ENCODE data around the gene TRIO. TPM values are rescaled to one million over a fixed set of nuclear protein-coding genes. Genes with fewer than 3 reads are reported as not detected.

TRIO gene
- total RNA-seq, 1 experiment from 2014 or later = 68.4 TPM

- CTCF ChIA-PET = no interaction called here
- BruUV-seq (replicated peaks) = no TSS peak
- no peaks in the 10 kb centered on the region for H3K79me2 ChIP-seq (ENCODE audit: insufficient read depth, low read length)
- intact Hi-C loops (cut with micrococcal nuclease) = no loop called here
- no peak overlapping the region for H3K4me2 ChIP-seq (ENCODE audit: low read length)
- no peak overlapping the region for H3K4me3 ChIP-seq (replicated peaks in 1 of 2; ENCODE audit: low read depth in 1 of 2, low read length in 2 of 2)
- no peaks in the 10 kb centered on the region for H3K9me3 ChIP-seq (ENCODE audit: control insufficient read depth in 1 of 2, insufficient read depth in 1 of 2, low read depth in 1 of 2, low read length in 2 of 2)
- DNase-seq (ENCODE audit: low read depth, low spot score) = no peak
- no peaks in the 10 kb centered on the region for H3K9me2 ChIP-seq (ENCODE audit: insufficient read depth)
- H3K9ac ChIP-seq (ENCODE audit: low read length) = no peak overlapping the region
- H3K27ac ChIP-seq (ENCODE audit: low read depth, low read length) = no peak overlapping the region
- TF ChIP-seq POLR2AphosphoS5 (IDR thresholded peaks at IDR 0.05; ENCODE audit: low read depth, low read length) = no peak
- no peak for TF ChIP-seq JUND (IDR thresholded peaks at IDR 0.05)
- no peak for TF ChIP-seq RAD21 (IDR thresholded peaks at IDR 0.05; ENCODE audit: low read depth)
- TF ChIP-seq SIN3A (IDR thresholded peaks at IDR 0.05; ENCODE audit: low read depth) = no peak
- no peak for TF ChIP-seq MAX (IDR thresholded peaks at IDR 0.05)
- TF ChIP-seq SP1 (IDR thresholded peaks at IDR 0.05; ENCODE audit: low read depth) = no peak
- no peak for TF ChIP-seq ZFX (IDR thresholded peaks at IDR 0.05)
- no peak for TF ChIP-seq EZH2phosphoT487 (IDR thresholded peaks at IDR 0.05; ENCODE audit: borderline replicate concordance)
- no peak for TF ChIP-seq CBX3 (IDR thresholded peaks at IDR 0.05; ENCODE audit: low read depth)
- no peak for TF ChIP-seq ELF1 (IDR thresholded peaks at IDR 0.05; ENCODE audit: borderline replicate concordance, low read depth)
- TF ChIP-seq, protein P1, sequence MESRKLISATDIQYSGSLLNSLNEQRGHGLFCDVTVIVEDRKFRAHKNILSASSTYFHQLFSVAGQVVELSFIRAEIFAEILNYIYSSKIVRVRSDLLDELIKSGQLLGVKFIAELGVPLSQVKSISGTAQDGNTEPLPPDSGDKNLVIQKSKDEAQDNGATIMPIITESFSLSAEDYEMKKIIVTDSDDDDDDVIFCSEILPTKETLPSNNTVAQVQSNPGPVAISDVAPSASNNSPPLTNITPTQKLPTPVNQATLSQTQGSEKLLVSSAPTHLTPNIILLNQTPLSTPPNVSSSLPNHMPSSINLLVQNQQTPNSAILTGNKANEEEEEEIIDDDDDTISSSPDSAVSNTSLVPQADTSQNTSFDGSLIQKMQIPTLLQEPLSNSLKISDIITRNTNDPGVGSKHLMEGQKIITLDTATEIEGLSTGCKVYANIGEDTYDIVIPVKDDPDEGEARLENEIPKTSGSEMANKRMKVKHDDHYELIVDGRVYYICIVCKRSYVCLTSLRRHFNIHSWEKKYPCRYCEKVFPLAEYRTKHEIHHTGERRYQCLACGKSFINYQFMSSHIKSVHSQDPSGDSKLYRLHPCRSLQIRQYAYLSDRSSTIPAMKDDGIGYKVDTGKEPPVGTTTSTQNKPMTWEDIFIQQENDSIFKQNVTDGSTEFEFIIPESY (IDR thresholded peaks at IDR 0.05; ENCODE audit: extremely low read depth, insufficient replicate concordance, low read length) = no peak
- no peak for TF ChIP-seq ATF3 (IDR thresholded peaks at IDR 0.05)
- no peak for TF ChIP-seq CEBPB (IDR thresholded peaks at IDR 0.05; ENCODE audit: low read depth)
- H4K20me1 ChIP-seq (ENCODE audit: insufficient read depth) = no peaks in the 10 kb centered on the region
- H3K36me3 ChIP-seq (ENCODE audit: control insufficient read depth in 1 of 2, insufficient read depth in 2 of 2, low read length in 2 of 2) = peaks cover 12 to 17% of the 10 kb centered on the region in 2 experiments
- H2AFZ ChIP-seq (ENCODE audit: low read depth, low read length, poor library complexity, severe bottlenecking) = no peak overlapping the region
- H3K27me3 ChIP-seq (ENCODE audit: insufficient read depth, low read length) = no peaks in the 10 kb centered on the region
- RAD21 ChIA-PET (ENCODE audit: low non-redundant PET in 1 of 2, low total read pairs in 2 of 2, uncharacterized antibody in 2 of 2, unreplicated experiment in 2 of 2) = no interaction called here
- H3K4me1 ChIP-seq (ENCODE audit: control insufficient read depth in 1 of 2, insufficient read depth in 2 of 2, low read length in 2 of 2) = no peaks in the 10 kb centered on the region
- POLR2A ChIA-PET = no interaction called here
- no peak for ATAC-seq
These were observed 265.9 kb downstream of the TRIO start for GRCh38 chr5:14408969-14409586.

All from HCT116 (cell line).